NCI-H1105 (cell line): Measurements from ENCODE around the gene CCDC17.
"Not testable (repeated sequence)": the region's sequence is repeated elsewhere in the genome, so short reads cannot be mapped to it uniquely, and the experiment has no call there.

Source experiments
- DNase-seq: peaks from one replicate; lab custom pipeline; 2025; lab: John Stamatoyannopoulos, UW

The CCDC17 gene

DNA sequence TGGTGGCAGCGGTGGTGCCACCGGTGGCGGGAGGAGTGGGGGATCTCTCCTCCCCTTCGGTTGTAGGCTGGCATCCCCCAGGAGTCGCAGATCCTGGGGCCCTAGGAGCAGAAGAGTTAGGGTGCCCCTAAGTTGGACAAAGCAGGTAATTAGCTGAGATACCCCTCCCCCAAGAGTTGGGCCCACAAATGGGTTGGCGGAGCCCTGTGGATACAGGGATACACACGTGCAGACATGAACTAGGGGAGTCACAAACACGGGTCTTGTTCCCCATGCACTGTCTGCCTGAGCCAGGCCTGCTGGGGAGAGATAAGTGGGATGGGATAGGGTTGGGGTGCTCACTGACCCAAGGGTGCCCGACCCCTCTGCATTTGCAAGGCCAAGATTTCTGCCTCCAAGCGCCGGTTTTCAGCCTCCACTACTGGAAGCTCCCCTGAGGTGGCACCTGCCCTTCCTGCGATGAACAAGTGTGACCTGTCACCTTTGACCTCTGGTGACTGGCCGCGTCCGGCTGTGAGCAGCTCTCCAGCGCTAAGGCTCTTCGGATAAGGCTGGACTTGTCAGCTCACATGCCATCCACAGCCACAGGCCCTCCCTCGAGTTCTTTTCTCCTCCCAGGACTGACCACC, 1.8 kb downstream of the CCDC17 start:
- no peak for DNase-seq

DNA sequence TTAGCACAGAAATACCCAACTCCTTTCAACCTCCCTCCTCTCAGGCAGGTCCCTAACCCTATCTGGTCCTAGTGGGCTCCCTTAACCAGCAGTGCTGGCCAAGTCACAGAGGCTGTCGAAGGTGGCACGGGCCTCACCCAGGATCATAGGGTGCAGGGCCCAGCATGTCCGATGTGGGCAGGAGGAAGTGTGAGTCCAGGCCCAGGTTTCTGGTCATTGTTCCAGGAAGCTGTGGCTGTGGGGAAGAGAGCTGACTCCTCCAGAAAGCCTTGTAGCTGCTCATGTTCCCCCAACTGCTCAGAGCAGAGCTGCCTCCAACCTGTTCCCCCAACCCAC, 2.4 kb downstream of the CCDC17 start:
- DNase-seq = no peak

DNA sequence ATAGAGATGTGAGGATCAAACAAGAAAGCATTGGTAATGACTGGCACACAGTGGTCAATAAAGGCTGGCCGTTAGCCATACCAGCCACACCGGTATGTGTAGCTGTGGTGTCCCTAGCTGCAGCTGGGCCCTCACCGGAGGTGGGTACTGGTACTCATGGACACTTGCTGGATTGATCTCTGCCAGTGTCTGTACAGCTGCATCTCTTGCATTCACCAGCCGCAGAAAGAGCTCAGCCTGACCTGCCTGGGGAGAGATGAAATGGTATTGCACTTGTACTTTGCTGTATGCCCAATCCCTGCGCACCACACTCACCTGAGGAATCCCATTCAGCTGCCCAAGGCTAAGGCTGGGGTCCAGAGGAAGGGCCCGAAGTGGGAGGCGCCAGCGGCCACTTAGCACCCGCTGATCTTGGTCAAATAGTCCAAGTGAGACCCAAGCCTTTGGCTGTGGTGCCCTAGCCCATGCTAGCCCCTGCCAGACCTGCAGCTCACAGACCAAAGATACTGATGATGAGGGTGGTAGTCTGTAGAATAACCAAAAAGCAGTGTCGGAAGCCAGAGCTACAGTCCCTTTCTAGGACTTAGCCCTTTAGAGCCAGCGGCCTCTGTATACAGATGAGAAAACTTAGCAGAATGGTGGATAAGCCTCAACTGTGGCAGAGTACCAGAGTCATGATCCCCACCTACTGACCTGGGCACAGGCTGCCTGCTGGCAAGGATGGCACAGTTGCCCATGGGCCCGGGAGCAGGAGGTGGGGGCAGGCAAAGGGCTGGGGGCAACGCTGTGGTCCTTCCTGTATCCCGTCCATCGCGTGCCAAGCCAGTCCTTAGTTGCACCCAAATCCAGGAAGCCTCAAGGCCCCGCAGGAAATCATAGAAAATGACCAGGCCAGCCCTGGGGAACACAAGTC, 3.0 kb downstream of the CCDC17 start:
- no peak for DNase-seq

DNA sequence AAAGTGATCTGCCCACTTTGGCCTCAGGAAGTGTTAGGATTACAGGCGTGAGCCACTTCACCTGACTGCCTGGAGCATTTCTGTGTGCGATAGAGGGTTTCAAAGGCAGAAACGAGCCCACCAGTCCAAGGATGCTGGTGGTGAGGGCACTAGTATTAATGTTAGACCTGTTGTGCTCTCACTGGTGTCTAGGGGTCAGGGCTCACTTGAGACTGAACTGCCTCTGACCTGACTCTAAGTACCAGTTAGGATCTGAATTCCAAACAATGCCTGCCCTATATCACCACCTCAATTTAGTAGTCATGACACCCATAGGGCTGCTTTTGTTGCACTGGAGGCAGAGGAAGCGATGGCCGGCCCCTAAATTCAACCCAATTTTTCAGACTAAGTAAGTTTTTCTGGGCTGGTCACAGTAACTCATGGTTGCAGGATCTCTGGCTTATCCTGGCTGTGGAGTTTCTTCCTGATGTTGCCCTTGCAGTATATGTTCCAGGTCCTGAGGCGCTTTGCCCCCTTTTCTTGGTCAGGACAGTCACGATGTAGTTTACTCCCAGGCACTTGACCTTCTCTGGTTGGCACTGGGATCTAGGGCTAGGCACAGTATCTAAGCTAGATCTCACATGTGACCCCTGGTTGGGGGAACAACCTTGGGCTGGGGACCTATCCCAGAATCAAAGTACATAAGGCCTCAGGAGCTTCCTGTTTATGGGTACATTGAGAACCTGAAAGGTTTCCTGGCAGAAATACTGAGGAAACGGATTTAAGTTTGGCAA, 4.5 kb downstream of the CCDC17 start:
- DNase-seq = no peak

DNA sequence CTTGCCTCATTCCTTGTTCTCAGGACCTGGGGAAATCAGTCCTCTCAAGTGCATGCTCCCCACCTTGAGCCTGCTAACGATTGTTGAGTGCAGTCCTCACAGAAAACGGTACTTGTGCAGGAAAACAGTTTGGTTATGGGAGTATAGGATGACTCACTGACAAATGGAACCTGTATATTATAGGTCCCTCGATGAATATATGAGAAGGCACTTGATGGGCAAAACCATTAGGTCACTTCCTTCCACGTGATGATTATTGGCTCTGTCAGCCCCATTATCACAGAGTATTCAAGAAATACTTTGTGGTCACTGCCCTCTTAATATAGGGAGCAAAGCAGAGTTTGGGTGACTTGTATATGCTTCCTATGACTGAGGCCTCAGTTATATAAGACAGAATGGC, 6.2 kb downstream of the CCDC17 start:
- no peak for DNase-seq

DNA sequence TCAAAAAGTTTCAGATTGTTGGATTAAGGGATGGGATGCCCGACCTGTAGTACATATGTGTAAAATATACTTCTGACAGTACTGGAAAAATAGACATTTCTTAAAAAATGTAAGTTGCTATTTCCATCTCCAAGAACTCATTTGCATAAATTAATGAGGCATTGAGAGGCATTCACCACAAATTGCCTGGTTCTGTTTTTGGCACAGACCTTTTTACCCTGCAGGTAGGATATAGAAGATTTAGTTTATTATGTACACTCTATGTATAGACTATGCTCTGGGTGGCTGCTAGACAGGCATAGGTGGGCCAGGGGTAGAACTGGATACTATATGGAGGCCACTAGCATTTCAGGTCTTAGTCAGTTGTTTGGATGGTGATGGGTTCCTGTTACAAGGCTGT, 8.0 kb downstream of the CCDC17 start:
- DNase-seq = no peak

DNA sequence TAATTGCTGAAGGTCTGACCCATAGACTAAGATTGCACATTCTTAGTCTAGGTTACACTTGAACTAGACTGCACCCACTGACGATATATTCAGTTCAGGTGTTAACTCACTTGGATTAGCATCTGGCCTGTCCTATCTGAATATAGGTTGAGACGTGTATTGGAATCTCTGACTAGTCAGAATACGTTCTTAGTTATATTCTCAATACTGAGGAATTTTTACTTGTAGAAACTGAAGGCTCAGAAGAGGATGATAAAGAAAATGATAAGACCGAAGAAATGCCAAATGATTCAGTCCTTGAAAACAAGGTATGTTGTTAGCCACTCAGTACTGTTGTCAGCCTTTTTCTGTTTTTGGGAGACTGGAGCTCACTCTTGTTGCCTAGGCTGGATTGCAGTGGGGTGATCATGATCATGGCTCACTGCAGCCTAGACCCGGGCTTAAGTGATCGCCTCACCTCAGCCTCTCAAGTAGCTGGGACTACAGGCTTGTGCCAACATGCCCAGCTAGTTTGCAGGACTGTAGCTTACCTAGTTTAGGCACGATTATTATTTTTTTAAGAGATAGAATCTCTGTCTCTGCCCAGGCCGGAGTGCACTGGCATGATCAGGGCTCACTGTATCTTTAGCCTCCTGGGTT, 10.8 kb downstream of the CCDC17 start:
- DNase-seq = no peak

DNA sequence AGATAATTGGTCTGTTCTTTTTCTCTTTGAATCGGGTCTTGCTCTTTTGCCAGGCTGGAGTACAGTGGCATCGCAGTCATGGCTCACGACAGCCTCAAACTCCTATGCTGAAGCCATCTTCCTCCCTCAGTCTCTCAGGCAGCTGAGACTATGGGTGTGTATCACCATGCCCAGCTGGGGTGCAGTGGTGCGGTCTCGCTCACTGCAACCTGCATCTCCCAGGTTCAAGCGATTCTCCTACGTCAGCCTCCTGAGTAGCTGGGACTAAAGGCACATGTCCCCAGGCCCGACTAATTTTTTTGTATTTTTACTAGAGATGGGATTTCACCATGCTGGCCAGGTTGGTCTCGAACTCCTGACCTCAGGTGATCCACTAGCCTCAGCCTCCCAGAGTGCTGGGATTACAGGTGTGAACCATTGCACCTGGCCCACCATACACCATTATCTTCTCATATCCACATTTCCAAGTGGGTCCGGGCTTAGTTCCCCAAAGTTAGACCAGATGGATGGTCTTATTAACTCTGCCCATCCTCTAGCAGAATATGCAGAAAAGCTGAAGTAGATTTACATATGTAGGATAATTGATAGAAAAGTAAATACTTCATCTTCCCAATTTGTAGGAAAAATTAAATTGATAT, 13.1 kb downstream of the CCDC17 start:
- no peak for DNase-seq

DNA sequence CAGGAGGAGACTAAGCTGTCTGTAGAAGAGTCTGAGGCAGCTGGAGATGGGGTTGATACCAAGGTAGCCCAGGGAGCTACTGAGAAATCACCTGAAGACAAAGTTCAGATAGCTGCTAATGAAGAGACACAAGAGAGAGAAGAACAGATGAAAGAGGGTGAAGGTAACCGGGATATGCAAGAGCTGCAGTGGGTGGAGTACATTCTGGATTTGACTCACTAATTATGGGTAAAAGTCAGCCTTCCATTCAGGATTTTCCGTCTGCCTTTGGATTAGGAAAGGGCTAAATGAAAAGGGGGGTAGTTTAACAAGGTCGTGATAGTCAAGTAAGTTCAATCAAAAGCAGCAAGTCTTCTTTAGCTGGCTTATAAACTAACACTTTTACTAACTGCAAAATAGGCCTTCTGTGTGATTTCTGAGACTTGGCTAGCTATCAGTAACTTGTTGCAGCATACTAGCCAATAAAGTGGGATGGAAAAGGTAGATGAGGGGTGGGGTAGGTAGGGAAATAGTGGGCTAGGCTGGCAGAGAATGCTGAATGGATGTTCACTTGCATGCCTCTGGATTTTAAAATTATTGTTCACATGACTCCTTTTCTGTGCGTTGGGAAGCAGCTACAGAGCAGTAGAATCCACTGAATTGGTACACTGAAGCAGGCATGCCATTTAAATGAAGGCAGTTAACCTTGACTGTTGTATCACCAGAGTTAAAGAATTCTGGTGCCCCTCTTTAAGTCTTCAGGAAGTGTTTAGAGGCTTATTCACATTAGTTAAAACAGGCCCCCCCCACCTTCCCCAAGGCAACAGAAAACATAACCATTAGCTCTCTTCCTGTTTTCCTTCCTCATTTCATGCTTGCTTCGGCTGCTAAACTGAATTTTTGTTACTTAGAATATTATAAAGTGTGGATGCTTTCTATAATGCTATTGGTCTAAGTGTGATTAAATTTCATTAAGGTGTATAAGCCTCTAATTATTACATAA, 15.4 kb downstream of the CCDC17 start:
- DNase-seq = no peak

DNA sequence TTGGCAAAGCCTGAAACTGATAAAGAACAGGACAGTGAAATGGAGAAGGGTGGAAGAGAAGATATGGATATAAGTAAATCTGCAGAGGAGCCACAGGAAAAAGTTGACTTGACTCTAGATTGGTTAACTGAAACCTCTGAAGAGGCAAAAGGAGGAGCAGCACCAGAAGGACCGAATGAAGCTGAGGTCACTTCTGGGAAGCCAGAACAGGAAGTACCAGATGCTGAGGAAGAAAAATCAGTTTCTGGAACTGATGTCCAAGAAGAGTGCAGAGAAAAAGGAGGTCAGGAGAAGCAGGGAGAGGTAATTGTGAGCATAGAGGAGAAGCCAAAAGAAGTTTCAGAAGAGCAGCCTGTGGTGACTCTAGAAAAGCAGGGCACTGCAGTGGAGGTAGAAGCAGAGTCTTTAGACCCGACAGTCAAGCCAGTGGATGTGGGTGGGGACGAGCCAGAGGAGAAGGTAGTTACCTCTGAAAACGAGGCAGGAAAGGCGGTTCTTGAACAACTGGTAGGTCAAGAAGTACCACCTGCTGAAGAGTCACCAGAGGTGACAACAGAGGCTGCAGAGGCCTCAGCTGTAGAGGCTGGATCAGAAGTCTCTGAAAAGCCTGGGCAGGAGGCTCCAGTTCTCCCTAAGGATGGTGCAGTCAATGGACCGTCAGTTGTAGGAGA, 16.3 kb downstream of the CCDC17 start:
- DNase-seq = no peak

DNA sequence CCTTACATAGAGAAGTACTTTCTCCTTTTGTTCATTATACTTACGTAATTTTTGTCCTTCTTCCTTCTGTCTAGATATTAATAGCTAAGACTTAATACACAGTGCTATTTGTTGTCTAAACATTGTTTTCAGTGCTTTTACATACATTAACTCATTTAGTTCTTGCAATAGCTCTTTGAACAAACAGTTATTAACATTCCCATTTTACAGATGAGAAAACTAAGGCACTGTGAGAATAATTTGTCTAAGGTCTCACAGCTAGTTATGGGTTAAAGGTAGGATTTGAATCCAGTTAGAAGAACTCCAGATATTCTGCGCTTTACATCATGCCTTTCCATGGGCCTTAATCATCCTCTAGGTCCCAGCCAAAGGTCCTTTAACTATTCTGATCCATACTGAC, 19.6 kb downstream of the CCDC17 start:
- no peak for DNase-seq

DNA sequence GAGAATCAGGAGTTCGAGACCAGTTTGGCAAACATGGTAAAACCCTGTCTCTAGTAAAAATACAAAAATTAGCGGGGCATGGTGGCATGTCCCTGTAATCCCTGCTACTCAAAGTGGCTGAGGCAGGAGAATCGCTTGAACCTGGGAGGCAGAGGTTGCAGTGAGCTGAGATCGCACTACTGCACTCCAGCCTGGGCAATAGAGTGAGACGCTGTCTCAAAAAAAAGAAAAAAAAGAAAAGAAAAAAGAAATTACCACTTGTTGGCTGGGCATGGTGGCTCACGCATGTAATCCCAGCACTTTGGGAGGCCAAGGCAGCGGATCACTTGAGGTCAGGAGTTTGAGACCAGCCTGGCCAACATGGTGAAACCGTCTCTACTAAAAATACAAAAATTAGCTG, 27.1 kb downstream of the CCDC17 start:
- not testable (repeated sequence) for DNase-seq

DNA sequence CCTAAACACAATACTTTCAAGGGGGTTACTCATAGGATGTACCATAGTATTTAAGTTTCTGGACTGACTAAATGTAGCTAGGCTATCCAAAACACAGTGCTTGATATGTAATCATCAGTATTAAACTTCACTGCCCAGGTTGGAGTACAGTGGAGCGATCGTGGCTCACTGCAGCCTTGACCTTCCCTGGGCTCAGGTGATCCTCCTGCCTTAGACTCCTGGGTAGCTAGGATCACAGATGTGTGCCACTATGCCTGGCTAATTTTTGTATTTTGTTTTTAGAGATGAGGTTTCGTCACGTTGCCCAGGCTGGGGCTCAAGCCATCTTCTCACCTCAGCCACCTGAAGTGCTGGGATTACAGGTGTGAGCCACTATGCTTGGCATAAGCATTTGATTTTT, 29.4 kb downstream of the CCDC17 start:
- no peak for DNase-seq

DNA sequence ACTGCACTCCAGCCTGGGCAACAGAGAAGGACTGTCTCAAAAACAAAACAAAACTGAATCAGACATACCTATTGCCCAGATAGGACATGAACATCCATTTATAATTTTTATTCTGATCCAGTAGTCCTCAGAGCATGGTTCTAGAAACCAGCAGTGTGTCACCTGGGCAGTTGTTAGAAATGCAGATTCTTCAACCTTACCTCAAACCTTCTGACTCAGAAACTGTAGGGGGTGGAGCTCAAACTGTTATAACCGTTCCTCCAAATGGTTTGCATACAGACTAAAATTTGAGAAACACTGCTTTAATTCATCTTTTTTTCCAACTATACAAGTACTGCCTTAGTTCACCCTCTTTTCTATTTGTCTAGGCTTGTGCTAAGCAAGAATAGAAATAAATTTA, 34.0 kb downstream of the CCDC17 start:
- DNase-seq = no peak

DNA sequence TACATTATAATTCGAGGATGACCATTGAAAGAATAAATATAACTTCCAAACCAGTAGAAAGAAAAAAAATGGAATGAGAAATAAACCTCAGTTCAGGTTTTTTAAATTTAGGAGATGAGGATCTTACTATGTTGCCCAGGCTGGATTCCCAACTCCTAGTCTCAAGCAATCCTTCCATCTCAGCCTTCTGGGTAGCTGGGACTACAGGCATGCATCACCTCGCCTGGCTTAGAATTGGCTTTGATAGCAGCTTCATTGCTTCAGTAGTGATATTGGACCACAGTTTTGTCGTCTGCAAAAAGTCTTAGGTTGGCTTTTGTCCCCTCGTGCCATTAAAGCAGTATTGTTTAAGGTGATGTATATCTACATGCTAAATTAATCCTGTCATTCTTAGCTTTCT, 37.1 kb downstream of the CCDC17 start:
- no peak for DNase-seq

DNA sequence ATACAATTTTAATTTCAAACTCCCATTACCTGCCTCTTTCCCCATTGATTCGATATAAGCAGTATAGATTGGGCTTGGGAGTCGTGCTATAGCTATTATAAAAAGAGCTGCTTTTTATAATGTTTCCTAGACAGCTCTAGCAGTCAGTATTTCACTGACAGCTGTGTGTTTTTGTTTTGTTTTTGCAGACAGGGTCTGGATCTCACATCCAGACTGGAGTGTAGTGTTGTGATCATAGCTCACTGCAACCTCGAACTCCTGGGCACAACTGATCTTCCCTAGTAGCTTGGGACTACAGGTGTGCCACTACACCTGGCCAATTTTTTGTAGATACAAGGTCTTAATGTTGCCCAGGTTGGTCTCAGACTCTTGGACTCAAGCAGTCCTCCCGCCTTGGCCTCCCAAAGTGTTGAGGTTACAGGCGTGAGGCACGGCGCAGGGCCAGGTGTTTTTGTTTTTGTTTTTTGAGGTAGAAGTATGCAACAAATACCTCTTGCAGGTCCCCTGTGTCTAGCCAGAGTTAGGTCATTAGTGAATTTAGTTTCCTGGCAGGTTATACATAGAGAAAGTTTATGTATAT, 38.3 kb downstream of the CCDC17 start:
- no peak for DNase-seq

DNA sequence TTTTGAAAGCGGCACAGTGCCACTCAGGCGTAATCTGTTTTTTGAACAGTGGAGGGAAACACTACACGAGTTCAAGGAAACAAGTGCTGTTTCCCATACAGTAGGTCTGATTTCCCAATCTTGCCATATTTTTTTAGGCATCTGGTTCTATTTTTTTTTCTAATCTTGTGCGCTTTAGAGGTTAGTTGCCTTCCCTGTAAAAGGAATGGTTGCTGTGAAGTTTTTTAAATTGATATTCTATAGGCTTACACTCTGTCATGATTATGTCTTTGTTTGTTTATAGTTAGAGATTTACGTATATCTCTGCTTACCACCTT, 38.8 kb downstream of the CCDC17 start:
- DNase-seq = no peak

DNA sequence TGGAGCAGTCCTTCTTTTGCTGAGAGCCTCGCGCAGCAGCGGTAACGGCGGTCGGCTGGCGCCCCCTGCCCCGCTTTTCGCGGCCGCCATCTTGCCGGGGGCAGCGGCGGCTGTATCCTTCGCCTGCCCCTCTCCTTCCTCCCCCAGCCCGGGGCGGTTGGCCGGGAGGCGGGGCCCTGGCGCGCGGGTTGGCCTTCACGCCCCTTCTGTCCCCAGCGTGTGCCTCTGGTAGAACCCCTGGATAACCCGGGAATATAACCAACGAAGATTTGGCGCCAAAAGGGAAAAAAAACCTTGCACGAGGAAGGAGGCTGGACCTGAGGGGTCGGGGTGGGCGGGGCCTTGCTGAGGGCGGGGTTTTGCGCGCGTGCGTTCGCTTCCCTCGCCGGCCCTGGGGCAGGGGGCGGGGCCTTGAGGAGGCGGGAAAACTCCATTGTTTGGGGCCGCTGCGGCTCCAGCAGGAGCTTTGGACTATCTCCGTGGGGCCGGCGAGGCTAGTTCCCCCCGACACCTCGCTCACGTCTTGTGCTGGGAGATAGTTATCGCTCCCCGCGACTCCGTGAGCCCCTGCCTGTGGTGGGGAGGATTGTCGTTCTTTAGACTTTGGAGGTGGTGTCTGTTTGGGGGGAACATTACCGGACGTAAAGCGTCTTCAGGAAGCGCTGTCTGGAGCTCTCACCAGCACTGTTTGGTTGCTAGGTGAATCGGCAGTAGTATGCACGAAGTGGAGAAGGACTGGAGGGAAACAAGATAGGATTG, 39.3 kb downstream of the CCDC17 start:
- peak; percentile 96 for DNase-seq

DNA sequence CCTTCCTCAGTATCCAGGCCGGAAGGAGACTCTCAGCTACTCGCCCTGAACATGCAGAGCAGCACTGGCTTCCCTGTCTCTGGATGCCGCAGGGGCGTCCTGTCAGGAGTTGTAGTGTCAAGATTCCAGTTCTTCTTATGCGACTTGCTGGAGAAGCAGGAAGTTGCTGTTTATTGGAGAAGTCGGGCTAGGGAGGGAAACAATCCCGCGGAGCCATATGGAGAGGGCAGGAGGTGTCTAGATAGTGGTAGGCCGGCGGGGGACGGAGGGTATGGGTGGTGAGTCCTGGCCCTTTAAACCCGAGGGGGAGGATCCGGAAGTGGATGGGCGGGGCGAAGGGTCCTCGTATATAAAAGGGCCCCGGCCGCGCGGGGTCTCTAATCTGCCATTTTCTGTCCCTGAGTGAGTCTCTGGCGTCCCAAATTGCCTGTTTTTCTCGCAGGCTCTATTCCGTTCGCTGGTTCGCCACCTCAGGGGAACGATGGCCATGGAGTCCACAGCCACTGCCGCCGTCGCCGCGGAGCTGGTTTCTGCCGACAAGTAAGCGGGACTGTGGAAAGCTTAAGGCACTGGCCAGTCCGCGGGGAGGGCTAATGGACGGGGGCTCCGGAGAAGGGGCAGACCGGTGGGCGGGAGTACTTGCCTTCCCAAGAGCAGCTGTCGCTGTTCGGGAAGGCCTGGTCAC, 40.0 kb downstream of the CCDC17 start, which contains the start of gene NASP:
Gene NASP, plus strand, starts transcription at position 376 of the 685 bp plus-strand sequence. Its CDS starts 106 bp downstream, at position 482.
- peak; percentile 75 for DNase-seq
